ENCODE data around the gene ZBTB34. TPM values are rescaled to one million over a fixed set of nuclear protein-coding genes. Genes with fewer than 3 reads are reported as not detected.

Gene ZBTB34
- total and polyA plus RNA-seq, 9 of the 15 experiments (the other 6 are each of a cell fraction or from before 2014, with no cell fraction given), result 2.7 to 15.6 (median 9.8) TPM

DNA sequence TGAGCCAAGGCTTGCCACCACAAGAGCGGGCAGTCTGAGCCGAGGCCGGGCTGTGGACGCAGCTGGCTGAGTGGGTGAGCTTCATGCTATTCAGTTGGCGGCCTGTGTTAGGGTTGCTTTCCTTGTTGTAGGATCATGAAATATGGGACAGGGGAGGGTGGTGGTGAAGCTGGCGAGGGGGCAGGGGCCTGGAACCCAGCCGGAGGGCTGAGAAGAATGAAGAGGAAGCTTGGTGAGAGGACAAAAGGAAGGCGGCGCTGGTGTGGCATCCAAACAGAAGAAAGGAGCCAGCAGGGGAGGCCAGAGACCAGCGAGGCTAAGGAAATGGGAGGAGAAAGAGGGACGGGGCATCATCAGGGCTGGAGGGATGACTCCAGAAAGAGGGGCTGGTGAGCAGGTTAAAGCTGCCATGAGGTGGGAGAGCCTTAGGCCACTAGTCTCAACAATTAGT, 72.5 kb downstream of the ZBTB34 start:
- DNase-seq (ENCODE audit: extremely low read depth in 1 of 4, low spot score in 3 of 4) (no peak), ATAC-seq (peak; percentile 39; the same call in 1 of the 3 replicates), FAIRE-seq (no peak)
- WGBS (ENCODE audit: insufficient coverage, low coverage, missing lambda C conversion rate), result 16% methylated on average over 11 of the region's 11 CpGs
- no peak overlapping the region for H3K4me3 ChIP-seq
- no peak overlapping the region for H2AFZ ChIP-seq (ENCODE audit: low read depth, low read length)
- BruUV-seq (replicated peaks), result no TSS peak
- H3K36me3 ChIP-seq (ENCODE audit: control insufficient read depth, insufficient read depth, low read length), result no peaks in the 10 kb centered on the region
- no peak overlapping the region for H3K27ac ChIP-seq (ENCODE audit: extremely low read depth, low read depth, low read length)
- ChIA-PET CTCF (ENCODE audit: low intra/inter-chr PET ratio) (interaction anchor here (0.7 kb wide), 1 partner anchor 266 kb away, joined by 5 read pairs; no protein-coding TSS in a partner anchor), POLR2A (interaction anchor here (1.0 kb wide), 1 partner anchor 74 kb away, joined by 3 read pairs; no protein-coding TSS in a partner anchor)
- no peak overlapping the region; a peak in 1 of 4 replicates for H3K9ac ChIP-seq (ENCODE audit: insufficient read depth in 1 of 2, low read depth in 2 of 2, low read length in 2 of 2)
- H3K4me2 ChIP-seq (ENCODE audit: insufficient read depth, low read length), result no peak overlapping the region
- TF ChIP-seq, protein P1, sequence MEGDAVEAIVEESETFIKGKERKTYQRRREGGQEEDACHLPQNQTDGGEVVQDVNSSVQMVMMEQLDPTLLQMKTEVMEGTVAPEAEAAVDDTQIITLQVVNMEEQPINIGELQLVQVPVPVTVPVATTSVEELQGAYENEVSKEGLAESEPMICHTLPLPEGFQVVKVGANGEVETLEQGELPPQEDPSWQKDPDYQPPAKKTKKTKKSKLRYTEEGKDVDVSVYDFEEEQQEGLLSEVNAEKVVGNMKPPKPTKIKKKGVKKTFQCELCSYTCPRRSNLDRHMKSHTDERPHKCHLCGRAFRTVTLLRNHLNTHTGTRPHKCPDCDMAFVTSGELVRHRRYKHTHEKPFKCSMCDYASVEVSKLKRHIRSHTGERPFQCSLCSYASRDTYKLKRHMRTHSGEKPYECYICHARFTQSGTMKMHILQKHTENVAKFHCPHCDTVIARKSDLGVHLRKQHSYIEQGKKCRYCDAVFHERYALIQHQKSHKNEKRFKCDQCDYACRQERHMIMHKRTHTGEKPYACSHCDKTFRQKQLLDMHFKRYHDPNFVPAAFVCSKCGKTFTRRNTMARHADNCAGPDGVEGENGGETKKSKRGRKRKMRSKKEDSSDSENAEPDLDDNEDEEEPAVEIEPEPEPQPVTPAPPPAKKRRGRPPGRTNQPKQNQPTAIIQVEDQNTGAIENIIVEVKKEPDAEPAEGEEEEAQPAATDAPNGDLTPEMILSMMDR (IDR thresholded peaks at IDR 0.05 in 2 of 3, conservative IDR thresholded peaks at IDR 0.05 in 1 of 3; ENCODE audit: insufficient read depth in 2 of 3, low read depth in 1 of 3, low read length in 3 of 3), result peak; percentile 22 to 71 (median 49); a peak in 4 of 6 replicates
- TF ChIP-seq FOXM1 (IDR thresholded peaks at IDR 0.05; ENCODE audit: low read depth) (no peak), FOXM1 (CRISPR knock-in tag; IDR thresholded peaks at IDR 0.05; ENCODE audit: low read depth) (no peak), RAD21 (CRISPR knock-in tag; conservative IDR thresholded peaks at IDR 0.05 in 1 of 2, IDR thresholded peaks at IDR 0.05 in 1 of 2) (peak in 1 of 2 experiments; percentile 18; a peak in 1 of 4 replicates), RBM39 (optimal IDR thresholded peaks at IDR 0.05; ENCODE audit: low read depth, low read length) (no peak), ZKSCAN8 (CRISPR knock-in tag; IDR thresholded peaks at IDR 0.05) (no peak)
- peaks cover 16 to 31% of the 10 kb centered on the region in 2 experiments for H3K27me3 ChIP-seq (ENCODE audit: control insufficient read depth in 2 of 2, insufficient read depth in 2 of 2, low read length in 2 of 2)
- no peaks in the 10 kb centered on the region for H3K4me1 ChIP-seq (replicated peaks in 1 of 2; ENCODE audit: control insufficient read depth in 2 of 2, insufficient read depth in 2 of 2, low read length in 2 of 2)
- intact Hi-C loops (cut with micrococcal nuclease) (no loop called here), in situ Hi-C loops (cut with MboI) (loop anchor here (25.0 kb wide), 1 partner anchor 979 kb away; the partner anchor contains the start of gene ST6GALNAC4)
- H3K9me3 ChIP-seq (replicated peaks; ENCODE audit: control insufficient read depth, insufficient read depth, low read depth, low read length), result no peaks in the 10 kb centered on the region
- H3K79me2 ChIP-seq (ENCODE audit: control insufficient read depth, insufficient read depth, low read length), result no peaks in the 10 kb centered on the region
- no peaks in the 10 kb centered on the region for H3K9me1 ChIP-seq (ENCODE audit: control insufficient read depth, insufficient read depth, low read length)
- no peaks in the 10 kb centered on the region for H4K20me1 ChIP-seq (replicated peaks; ENCODE audit: control insufficient read depth, insufficient read depth, low read length)

All from K562 (cell line).